HepG2 (cell line): ENCODE data around the gene LGI4. TPM values are rescaled to one million over a fixed set of nuclear protein-coding genes. Genes with fewer than 3 reads are reported as not detected.

Experiments
- BCLAF1 ChIP-seq: fragments of 450-650 bp; IDR thresholded peaks from 2 replicates; pipeline ENCODE4 v1.6.1; 2017; ENCODE audit warnings: mild to moderate bottlenecking
- DPF2 ChIP-seq: sonication (generic); formaldehyde crosslinking; IDR thresholded peaks from 2 replicates; pipeline ENCODE4 v1.4.0; 2020; ENCODE audit warnings: mild to moderate bottlenecking, low read depth, missing genetic modification reagents, borderline replicate concordance
- EZH2 ChIP-seq: conservative IDR thresholded peaks from 2 replicates; pipeline ENCODE4 v1.6.1; 2012; ENCODE audit warnings: mild to moderate bottlenecking, low read depth, low read length, moderate library complexity
- KLF11 ChIP-seq: IDR thresholded peaks from 2 replicates; pipeline ENCODE4 v1.6.1; 2016; ENCODE audit warnings: missing compliant biosample characterization
- NFE2 ChIP-seq: sonication (generic); formaldehyde crosslinking; IDR thresholded peaks from 2 replicates; pipeline ENCODE4 v1.4.0; 2020; ENCODE audit warnings: missing genetic modification reagents
- POLR2AphosphoS2 ChIP-seq: IDR thresholded peaks from 2 replicates; pipeline ENCODE4 v1.6.1; 2011; ENCODE audit warnings: low read depth, low read length, improper control_type of control experiment
- RFXAP ChIP-seq: sonication (generic); formaldehyde crosslinking; IDR thresholded peaks from 2 replicates; pipeline ENCODE4 v1.4.0; 2020; ENCODE audit warnings: missing genetic modification reagents, borderline replicate concordance
- RORA ChIP-seq: sonication (generic); formaldehyde crosslinking; IDR thresholded peaks from 2 replicates; pipeline ENCODE4 v1.5.0; 2020; ENCODE audit warnings: mild to moderate bottlenecking, missing genetic modification reagents, moderate library complexity
- SKI ChIP-seq: fragments of 450-650 bp; IDR thresholded peaks from one replicate; pipeline ENCODE4 v1.6.1; 2018; ENCODE audit warnings: mild to moderate bottlenecking; ENCODE audit not compliant: partially characterized antibody
- SMARCC2 ChIP-seq: fragments of 450-650 bp; IDR thresholded peaks from 2 replicates; pipeline ENCODE4 v1.6.1; 2017; ENCODE audit warnings: antibody characterized with exemption, mild to moderate bottlenecking
- SP5 ChIP-seq: IDR thresholded peaks from 2 replicates; pipeline ENCODE4 v1.6.1; 2016; ENCODE audit warnings: low read depth, borderline replicate concordance
- STAG1 ChIP-seq: sonication (generic); formaldehyde crosslinking; IDR thresholded peaks from 2 replicates; pipeline ENCODE4 v1.4.0; 2020; ENCODE audit warnings: missing genetic modification reagents
- ZBTB49 ChIP-seq: sonication (generic); formaldehyde crosslinking; IDR thresholded peaks from 2 replicates; pipeline ENCODE4 v1.4.0; 2020; ENCODE audit warnings: missing genetic modification reagents, borderline replicate concordance
- ZC3H4 ChIP-seq: sonication (generic); formaldehyde crosslinking; IDR thresholded peaks from 2 replicates; pipeline ENCODE4 v1.4.0; 2020; ENCODE audit warnings: missing genetic modification reagents, borderline replicate concordance
- ZNF317 ChIP-seq: sonication (generic); formaldehyde crosslinking; IDR thresholded peaks from 2 replicates; pipeline ENCODE4 v1.5.0; 2020; ENCODE audit warnings: mild to moderate bottlenecking, missing genetic modification reagents
- ZNF484 ChIP-seq: sonication (generic); formaldehyde crosslinking; IDR thresholded peaks from 2 replicates; pipeline ENCODE4 v1.5.1; 2020; ENCODE audit warnings: mild to moderate bottlenecking, low read depth, missing genetic modification reagents, borderline replicate concordance
- ZNF605 ChIP-seq: sonication (generic); formaldehyde crosslinking; IDR thresholded peaks from 2 replicates; pipeline ENCODE4 v1.8.0; 2022; ENCODE audit warnings: mild to moderate bottlenecking, missing genetic modification reagents
- ZNF709 ChIP-seq: sonication (generic); formaldehyde crosslinking; IDR thresholded peaks from 2 replicates; pipeline ENCODE4 v1.5.0; 2020; ENCODE audit warnings: mild to moderate bottlenecking, missing genetic modification reagents
- ZNF720 ChIP-seq: sonication (generic); formaldehyde crosslinking; IDR thresholded peaks from 2 replicates; pipeline ENCODE4 v1.4.0; 2020; ENCODE audit warnings: missing genetic modification reagents
- ZNF724P ChIP-seq: sonication (generic); formaldehyde crosslinking; IDR thresholded peaks from 2 replicates; pipeline ENCODE4 v1.8.0; 2022; ENCODE audit warnings: missing genetic modification reagents, borderline replicate concordance
- polyA plus RNA-seq, 8 experiments: library from polyadenylated mRNA; depleted of rRNA in 3 of 8; stranded (reverse) in 7 of 8; unstranded in 1 of 8; fragments of >200 nt; fragmentation: Illumina TruSeq in 4 of 8; extraction: Trizol in 4 of 8; gene quantifications; 2 replicates each; pipeline versions ENCODE4 v1.2.1 to v1.2.3, GENCODE V29; 2011 to 2016; ENCODE audit warnings: low read depth in 4 of 8, missing spikeins in 1 of 8, mixed read lengths in 1 of 8; ENCODE audit not compliant: insufficient read depth in 1 of 8
- total RNA-seq, 5 experiments: library from RNA; depleted of rRNA; stranded (reverse); fragments of >200 nt; fragmentation: Illumina TruSeq; extraction: Trizol; gene quantifications; 2 replicates each; pipeline ENCODE4 v1.2.3, GENCODE V29; 2016; ENCODE audit warnings: low read depth in 1 of 5
- TF ChIP-seq, protein P1 (sequence below): IDR thresholded peaks from 2 replicates; pipeline ENCODE4 v1.6.1; 2016; ENCODE audit warnings: control low read depth
- TF ChIP-seq, protein P2 (sequence below): sonication (generic); formaldehyde crosslinking; IDR thresholded peaks from 2 replicates; pipeline ENCODE4 v1.5.1; 2020; ENCODE audit warnings: mild to moderate bottlenecking, missing genetic modification reagents, moderate library complexity

LGI4 gene
- total and polyA plus RNA-seq, 2 of the 13 experiments (the other 11 are each of a cell fraction or from before 2014, with no cell fraction given) = 2.8 TPM; not detected in 1

- TF ChIP-seq ZC3H4 (CRISPR knock-in tag) (no peak), ZBTB49 (CRISPR knock-in tag) (no peak), EZH2 (no peak), BCLAF1 (no peak), SKI (no peak), KLF11 (CRISPR knock-in tag) (no peak), SP5 (CRISPR knock-in tag) (peak; percentile 93), RFXAP (CRISPR knock-in tag) (no peak), ZNF317 (CRISPR knock-in tag) (no peak), POLR2AphosphoS2 (no peak), SMARCC2 (no peak), ZNF720 (no peak), ZNF724P (CRISPR knock-in tag) (no peak), ZNF484 (CRISPR knock-in tag) (no peak), NFE2 (CRISPR knock-in tag) (no peak), STAG1 (CRISPR knock-in tag) (no peak), ZNF605 (CRISPR knock-in tag) (no peak), ZNF709 (CRISPR knock-in tag) (no peak), DPF2 (CRISPR knock-in tag) (no peak; the same call in 1 of the 2 replicates), RORA (CRISPR knock-in tag) (no peak)
- TF ChIP-seq, protein P1, sequence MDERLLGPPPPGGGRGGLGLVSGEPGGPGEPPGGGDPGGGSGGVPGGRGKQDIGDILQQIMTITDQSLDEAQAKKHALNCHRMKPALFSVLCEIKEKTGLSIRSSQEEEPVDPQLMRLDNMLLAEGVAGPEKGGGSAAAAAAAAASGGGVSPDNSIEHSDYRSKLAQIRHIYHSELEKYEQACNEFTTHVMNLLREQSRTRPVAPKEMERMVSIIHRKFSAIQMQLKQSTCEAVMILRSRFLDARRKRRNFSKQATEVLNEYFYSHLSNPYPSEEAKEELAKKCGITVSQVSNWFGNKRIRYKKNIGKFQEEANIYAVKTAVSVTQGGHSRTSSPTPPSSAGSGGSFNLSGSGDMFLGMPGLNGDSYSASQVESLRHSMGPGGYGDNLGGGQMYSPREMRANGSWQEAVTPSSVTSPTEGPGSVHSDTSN (CRISPR knock-in tag) = 0 out of 2 replicates have a peak, but pooled peaks have one; percentile 14
- TF ChIP-seq, protein P2, sequence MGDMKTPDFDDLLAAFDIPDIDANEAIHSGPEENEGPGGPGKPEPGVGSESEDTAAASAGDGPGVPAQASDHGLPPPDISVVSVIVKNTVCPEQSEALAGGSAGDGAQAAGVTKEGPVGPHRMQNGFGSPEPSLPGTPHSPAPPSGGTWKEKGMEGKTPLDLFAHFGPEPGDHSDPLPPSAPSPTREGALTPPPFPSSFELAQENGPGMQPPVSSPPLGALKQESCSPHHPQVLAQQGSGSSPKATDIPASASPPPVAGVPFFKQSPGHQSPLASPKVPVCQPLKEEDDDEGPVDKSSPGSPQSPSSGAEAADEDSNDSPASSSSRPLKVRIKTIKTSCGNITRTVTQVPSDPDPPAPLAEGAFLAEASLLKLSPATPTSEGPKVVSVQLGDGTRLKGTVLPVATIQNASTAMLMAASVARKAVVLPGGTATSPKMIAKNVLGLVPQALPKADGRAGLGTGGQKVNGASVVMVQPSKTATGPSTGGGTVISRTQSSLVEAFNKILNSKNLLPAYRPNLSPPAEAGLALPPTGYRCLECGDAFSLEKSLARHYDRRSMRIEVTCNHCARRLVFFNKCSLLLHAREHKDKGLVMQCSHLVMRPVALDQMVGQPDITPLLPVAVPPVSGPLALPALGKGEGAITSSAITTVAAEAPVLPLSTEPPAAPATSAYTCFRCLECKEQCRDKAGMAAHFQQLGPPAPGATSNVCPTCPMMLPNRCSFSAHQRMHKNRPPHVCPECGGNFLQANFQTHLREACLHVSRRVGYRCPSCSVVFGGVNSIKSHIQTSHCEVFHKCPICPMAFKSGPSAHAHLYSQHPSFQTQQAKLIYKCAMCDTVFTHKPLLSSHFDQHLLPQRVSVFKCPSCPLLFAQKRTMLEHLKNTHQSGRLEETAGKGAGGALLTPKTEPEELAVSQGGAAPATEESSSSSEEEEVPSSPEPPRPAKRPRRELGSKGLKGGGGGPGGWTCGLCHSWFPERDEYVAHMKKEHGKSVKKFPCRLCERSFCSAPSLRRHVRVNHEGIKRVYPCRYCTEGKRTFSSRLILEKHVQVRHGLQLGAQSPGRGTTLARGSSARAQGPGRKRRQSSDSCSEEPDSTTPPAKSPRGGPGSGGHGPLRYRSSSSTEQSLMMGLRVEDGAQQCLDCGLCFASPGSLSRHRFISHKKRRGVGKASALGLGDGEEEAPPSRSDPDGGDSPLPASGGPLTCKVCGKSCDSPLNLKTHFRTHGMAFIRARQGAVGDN (CRISPR knock-in tag) = no peak
These were observed 27.3 kb downstream of the LGI4 start (continued) for GRCh38 chr19:35107545-35107944.
